Kidney (tissue), 14 donors: ENCODE measurements around the gene GNS. TPM values are rescaled to one million over a fixed set of nuclear protein-coding genes. Genes with fewer than 3 reads are reported as not detected.

Source experiments
- DNase-seq, 5 donors: peaks; one replicate each; pipeline ENCODE4 v3.0.0-alpha.2; 2013 to 2020
- FAIRE-seq: peaks from 2 replicates; lab custom pipeline; 2012; peaks lifted over from hg19 to GRCh38; lab: Jason Lieb, UNC
- H3K27ac ChIP-seq, 2 donors: one replicate each; pipeline ENCODE4 v1.7.0; 2013; ENCODE audit warnings: low read depth in 2 of 2, low read length in 2 of 2, inconsistent platforms in 1 of 2
- H3K27me3 ChIP-seq: one replicate; pipeline ENCODE4 v1.7.1; 2013; ENCODE audit warnings: low read length, inconsistent platforms; ENCODE audit not compliant: control insufficient read depth, insufficient read depth
- H3K36me3 ChIP-seq, 3 donors: one replicate each; pipeline versions ENCODE4 v1.7.0 to v1.7.1; 2013; ENCODE audit warnings: low read length in 3 of 3, control low read depth in 1 of 3, inconsistent platforms in 1 of 3; ENCODE audit not compliant: insufficient read depth in 3 of 3, control insufficient read depth in 2 of 3
- H3K4me1 ChIP-seq, 3 donors: one replicate each; pipeline versions ENCODE4 v1.7.0 to v1.7.1; 2013; ENCODE audit warnings: low read length in 3 of 3, inconsistent platforms in 1 of 3, low read depth in 1 of 3; ENCODE audit not compliant: control insufficient read depth in 2 of 3, insufficient read depth in 2 of 3
- H3K4me3 ChIP-seq, 3 donors: one replicate each; pipeline versions ENCODE4 v1.7.0 to v1.8.1; 2013; ENCODE audit warnings: low read length in 3 of 3, control low read depth in 1 of 3, inconsistent platforms in 1 of 3
- H3K9ac ChIP-seq, 3 donors: one replicate each; pipeline versions ENCODE4 v1.7.0 to v1.7.1; 2013; ENCODE audit warnings: low read length in 3 of 3, control low read depth in 1 of 3, inconsistent platforms in 1 of 3
- H3K9me3 ChIP-seq, 3 donors: one replicate each; pipeline versions ENCODE4 v1.7.0 to v1.7.1; 2013; ENCODE audit warnings: low read length in 3 of 3, control low read depth in 1 of 3, inconsistent platforms in 1 of 3; ENCODE audit not compliant: control insufficient read depth in 2 of 3, insufficient read depth in 1 of 3
- CTCF ChIP-seq: IDR thresholded peaks from 3 replicates; pipeline ENCODE4 v1.5.1; 2012; ENCODE audit warnings: mild to moderate bottlenecking, moderate library complexity, borderline replicate concordance; ENCODE audit not compliant: insufficient read depth; ENCODE audit errors: extremely low read depth
- intact Hi-C: fragments of 100-400 bp; cut with DNase I; formaldehyde crosslinking; loops from one replicate; pipeline ENCODE4 v1.11.1; 2022
- polyA plus RNA-seq: library from polyadenylated mRNA; stranded (reverse); fragments of 350-450 nt; fragmentation: Illumina TruSeq; extraction: RNeasy Lipid Tissue Mini Kit (QIAGEN cat#74804); gene quantifications from one replicate; pipeline ENCODE4 v1.2.3, GENCODE V29; 2014; ENCODE audit warnings: low read depth, low replicate concordance; ENCODE audit not compliant: insufficient read depth
- total RNA-seq: library from RNA; stranded (reverse); fragmentation: NEBNext Ultra II Directional; extraction: Animal tissue kit (Norgen Biotek cat#: 25700); gene quantifications from one replicate; pipeline ENCODE4 v1.2.1, GENCODE V29; 2021
- donor health status: control.
- donor health status: control.
- donor health status: control.
- donor health status: control.
- donor health status: control.
- donor health status: DM: yes; HTN: yes; CAD: no.
- donor health status: Normal renal cell carcinoma (clear cell type).

Gene GNS
- total and polyA plus RNA-seq, 2 donors from 2014 or later: 108 to 215 TPM

GRCh38 chr12:64801381-64801780 is 42.2 kb upstream of the GNS start:
- H3K9me3 ChIP-seq: no peaks in the 10 kb centered on the region
- no peaks in the 10 kb centered on the region for H3K27me3 ChIP-seq
- no peak overlapping the region for H3K27ac ChIP-seq
- no peak overlapping the region for H3K4me3 ChIP-seq
- TF ChIP-seq CTCF: no peak
- DNase-seq: no peak
- H3K4me1 ChIP-seq: peaks cover 0 to 3% (median 0%) of the 10 kb centered on the region in 3 donors
- H3K36me3 ChIP-seq: no peaks in the 10 kb centered on the region
- no peak for FAIRE-seq
- intact Hi-C loops: no loop called here
- no peak overlapping the region for H3K9ac ChIP-seq

- no peak overlapping the region for H3K4me3 ChIP-seq
- no peak overlapping the region for H3K9ac ChIP-seq
- H3K9me3 ChIP-seq: no peaks in the 10 kb centered on the region
- no peaks in the 10 kb centered on the region for H3K36me3 ChIP-seq
- no peak overlapping the region for H3K27ac ChIP-seq
- FAIRE-seq: no peak
- intact Hi-C loops: no loop called here
- H3K4me1 ChIP-seq: peaks cover 0 to 3% (median 0%) of the 10 kb centered on the region in 3 donors
- H3K27me3 ChIP-seq: no peaks in the 10 kb centered on the region
- DNase-seq: no peak
- no peak for TF ChIP-seq CTCF
Observed at GRCh38 chr12:64800640-64801039, 41.4 kb upstream of the GNS start.

- H3K9me3 ChIP-seq: no peaks in the 10 kb centered on the region
- no peak for TF ChIP-seq CTCF
- H3K36me3 ChIP-seq: no peaks in the 10 kb centered on the region
- H3K4me3 ChIP-seq: no peak overlapping the region
- intact Hi-C loops: no loop called here
- no peak overlapping the region for H3K27ac ChIP-seq
- H3K4me1 ChIP-seq: peaks cover 0 to 3% (median 0%) of the 10 kb centered on the region in 3 donors
- no peak for FAIRE-seq
- DNase-seq: no peak
- no peak overlapping the region for H3K9ac ChIP-seq
- H3K27me3 ChIP-seq: no peaks in the 10 kb centered on the region
Observed at GRCh38 chr12:64798165-64798564, 39.0 kb upstream of the GNS start.

GRCh38 chr12:64797156-64797555 is 38.0 kb upstream of the GNS start:
- H3K9ac ChIP-seq: no peak overlapping the region
- no peaks in the 10 kb centered on the region for H3K9me3 ChIP-seq
- peaks cover 0 to 3% (median 0%) of the 10 kb centered on the region in 3 donors for H3K4me1 ChIP-seq
- intact Hi-C loops: no loop called here
- no peaks in the 10 kb centered on the region for H3K36me3 ChIP-seq
- TF ChIP-seq CTCF: no peak
- no peak overlapping the region for H3K27ac ChIP-seq
- no peak overlapping the region for H3K4me3 ChIP-seq
- DNase-seq (no peak), FAIRE-seq (no peak)
- no peaks in the 10 kb centered on the region for H3K27me3 ChIP-seq
